Testis (tissue), 3 donors: Measurements from ENCODE around the gene DIAPH2. TPM values are rescaled to one million over a fixed set of nuclear protein-coding genes. Genes with fewer than 3 reads are reported as not detected.

Source experiments
- DNase-seq: peaks from one replicate; pipeline ENCODE4 v3.0.0-alpha.2; 2019
- H3K27ac ChIP-seq, 2 donors: fragments of 200-600 bp; sonication (generic); one replicate each; pipeline ENCODE4 v1.5.1; 2019
- H3K27me3 ChIP-seq: fragments of 200-600 bp; sonication (generic); one replicate; pipeline ENCODE4 v1.5.1; 2019
- H3K36me3 ChIP-seq: fragments of 200-600 bp; sonication (generic); one replicate; pipeline ENCODE4 v1.5.1; 2017; ENCODE audit warnings: low read depth; ENCODE audit errors: missing control alignments
- H3K4me1 ChIP-seq: fragments of 200-600 bp; sonication (generic); one replicate; pipeline ENCODE4 v1.5.1; 2019
- H3K4me3 ChIP-seq, 2 donors: fragments of 200-600 bp; sonication (generic); one replicate each; pipeline ENCODE4 v1.5.1; 2017 to 2019
- H3K9me3 ChIP-seq: fragments of 200-600 bp; sonication (generic); one replicate; pipeline ENCODE4 v1.5.1; 2017
- CTCF ChIP-seq, 3 experiments: fragments of 450-650 bp in 2 of 3; fragments of 200-600 bp in 1 of 3; sonication (generic) in 1 of 3; IDR thresholded peaks; one replicate each; pipeline ENCODE4 v1.5.1; 2016 to 2019; ENCODE audit warnings: antibody characterized with exemption in 3 of 3, mild to moderate bottlenecking in 2 of 3, moderate library complexity in 1 of 3
- POLR2A ChIP-seq: fragments of 450-650 bp; IDR thresholded peaks from one replicate; pipeline ENCODE4 v1.6.1; 2017; ENCODE audit warnings: antibody characterized with exemption, mild to moderate bottlenecking, moderate library complexity
- WGBS, 2 donors: methylation state at CpG; one replicate each; pipeline ENCODE4 v1.1.5; 2018; 5-methylcytosine and 5-hydroxymethylcytosine counted together
- intact Hi-C: fragments of 100-400 bp; cut with DNase I; formaldehyde crosslinking; loops from one replicate; pipeline ENCODE4 v1.15.1; 2023; ENCODE audit warnings: low total_unique reads
- polyA plus RNA-seq: library from polyadenylated mRNA; stranded (reverse); fragments of 350-450 nt; fragmentation: Illumina TruSeq; extraction: RNeasy Lipid Tissue Mini Kit (QIAGEN cat#74804); gene quantifications from one replicate; pipeline ENCODE4 v1.2.3, GENCODE V29; 2014; ENCODE audit warnings: low read depth, low replicate concordance; ENCODE audit not compliant: insufficient read depth
- total RNA-seq, 2 donors: library from RNA; depleted of rRNA; stranded (reverse); fragments of >200 nt; gene quantifications; one replicate each; pipeline ENCODE4 v1.2.3, GENCODE V29; 2016

DIAPH2 gene
- total and polyA plus RNA-seq, 3 donors from 2014 or later: 13.1 to 68.3 (median 67.4) TPM

- Histone ChIP-seq H3K4me1 (no peaks in the 10 kb centered on the region), H3K36me3 (no peaks in the 10 kb centered on the region), H3K4me3 (no peak overlapping the region), H3K9me3 (no peaks in the 10 kb centered on the region), H3K27ac (no peak overlapping the region), H3K27me3 (no peaks in the 10 kb centered on the region)
- DNase-seq: no peak
- WGBS, 2 donors: 100% methylated on average over 1 of the region's 1 CpG
- TF ChIP-seq POLR2A: no peak
- no peak for TF ChIP-seq CTCF (IDR thresholded peaks at IDR 0.05)
- intact Hi-C loops: no loop called here
Measured at GRCh38 chrX:96743367-96744073, 58.9 kb downstream of the DIAPH2 start.

GRCh38 chrX:96752781-96753180 lies 68.1 kb downstream of the DIAPH2 start:
- no peak for DNase-seq
- no peaks in the 10 kb centered on the region for H3K9me3 ChIP-seq
- H3K4me3 ChIP-seq: no peak overlapping the region
- no peak overlapping the region for H3K27ac ChIP-seq
- H3K36me3 ChIP-seq: no peaks in the 10 kb centered on the region
- H3K27me3 ChIP-seq: no peaks in the 10 kb centered on the region
- no peaks in the 10 kb centered on the region for H3K4me1 ChIP-seq
- TF ChIP-seq CTCF (IDR thresholded peaks at IDR 0.05) (no peak), POLR2A (no peak)
- 95% methylated on average over 5 of the region's 5 CpGs for WGBS, 2 donors
- intact Hi-C loops: no loop called here

- intact Hi-C loops: no loop called here
- no peak overlapping the region for H3K27ac ChIP-seq
- H3K36me3 ChIP-seq: no peaks in the 10 kb centered on the region
- no peaks in the 10 kb centered on the region for H3K4me1 ChIP-seq
- no peak for DNase-seq
- no peak for TF ChIP-seq CTCF (IDR thresholded peaks at IDR 0.05)
- no peak for TF ChIP-seq POLR2A
- H3K27me3 ChIP-seq: no peaks in the 10 kb centered on the region
- no peaks in the 10 kb centered on the region for H3K9me3 ChIP-seq
- no peak overlapping the region for H3K4me3 ChIP-seq
- 82 to 87% methylated on average over 1 of the region's 1 CpG for WGBS, 2 donors
Measured at GRCh38 chrX:96753230-96753629, 68.6 kb downstream of the DIAPH2 start.

GRCh38 chrX:96756491-96756890 lies 71.8 kb downstream of the DIAPH2 start:
- TF ChIP-seq POLR2A (no peak), CTCF (IDR thresholded peaks at IDR 0.05) (no peak)
- 65 to 98% methylated on average over 3 of the region's 3 CpGs for WGBS, 2 donors
- Histone ChIP-seq H3K4me3 (no peak overlapping the region), H3K9me3 (no peaks in the 10 kb centered on the region), H3K27me3 (no peaks in the 10 kb centered on the region), H3K4me1 (no peaks in the 10 kb centered on the region), H3K36me3 (no peaks in the 10 kb centered on the region), H3K27ac (no peak overlapping the region)
- intact Hi-C loops: no loop called here
- DNase-seq: no peak

GRCh38 chrX:96761566-96761965 lies 76.9 kb downstream of the DIAPH2 start:
- no peaks in the 10 kb centered on the region for H3K4me1 ChIP-seq
- no peaks in the 10 kb centered on the region for H3K9me3 ChIP-seq
- intact Hi-C loops: no loop called here
- TF ChIP-seq CTCF (IDR thresholded peaks at IDR 0.05): no peak
- H3K36me3 ChIP-seq: no peaks in the 10 kb centered on the region
- no peak for DNase-seq
- no peak overlapping the region for H3K4me3 ChIP-seq
- no peak overlapping the region for H3K27ac ChIP-seq
- no peaks in the 10 kb centered on the region for H3K27me3 ChIP-seq
- 51 to 67% methylated on average over 4 of the region's 4 CpGs for WGBS, 2 donors
